Large intestine (tissue), 3 donors: ENCODE results near the gene RAB3IP. TPM values are rescaled to one million over a fixed set of nuclear protein-coding genes. Genes with fewer than 3 reads are reported as not detected.
"Not testable (repeated sequence)": the region's sequence is repeated elsewhere in the genome, so short reads cannot be mapped to it uniquely, and the experiment has no call there.

Experiments used
- DNase-seq, 2 donors: peaks; one replicate each; pipeline versions ENCODE4 v3.0.0 to v3.0.0-alpha.2; 2013
- H3K27ac ChIP-seq: one replicate; pipeline ENCODE4 v1.5.1; 2013; ENCODE audit warnings: low read length
- H3K27me3 ChIP-seq: 2 replicates; pipeline ENCODE4 v1.6.1; 2013; ENCODE audit warnings: low read length; ENCODE audit not compliant: control insufficient read depth, insufficient read depth
- H3K36me3 ChIP-seq: 2 replicates; pipeline ENCODE4 v1.6.1; 2013; ENCODE audit warnings: low read length; ENCODE audit not compliant: control insufficient read depth, insufficient read depth
- H3K4me1 ChIP-seq: one replicate; pipeline ENCODE4 v1.6.1; 2013; ENCODE audit warnings: low read length; ENCODE audit not compliant: control insufficient read depth, insufficient read depth
- H3K4me3 ChIP-seq: one replicate; pipeline ENCODE4 v1.5.1; 2013; ENCODE audit warnings: low read length
- H3K9me3 ChIP-seq: one replicate; pipeline ENCODE4 v1.6.1; 2013; ENCODE audit warnings: mild to moderate bottlenecking, low read depth, low read length, moderate library complexity; ENCODE audit not compliant: control insufficient read depth
- WGBS: methylation state at CpG from one replicate; pipeline ENCODE4 v1.1.5; 2013; ENCODE audit warnings: low lambda C conversion rate; ENCODE audit not compliant: insufficient coverage; 5-methylcytosine and 5-hydroxymethylcytosine counted together
- polyA plus RNA-seq: library from polyadenylated mRNA; unstranded; fragments of 120-200 nt; gene quantifications from one replicate; pipeline ENCODE4 v1.2.1, GENCODE V29; 2013

The RAB3IP gene
- polyA plus RNA-seq, 1 donor, result 58.6 TPM

DNA sequence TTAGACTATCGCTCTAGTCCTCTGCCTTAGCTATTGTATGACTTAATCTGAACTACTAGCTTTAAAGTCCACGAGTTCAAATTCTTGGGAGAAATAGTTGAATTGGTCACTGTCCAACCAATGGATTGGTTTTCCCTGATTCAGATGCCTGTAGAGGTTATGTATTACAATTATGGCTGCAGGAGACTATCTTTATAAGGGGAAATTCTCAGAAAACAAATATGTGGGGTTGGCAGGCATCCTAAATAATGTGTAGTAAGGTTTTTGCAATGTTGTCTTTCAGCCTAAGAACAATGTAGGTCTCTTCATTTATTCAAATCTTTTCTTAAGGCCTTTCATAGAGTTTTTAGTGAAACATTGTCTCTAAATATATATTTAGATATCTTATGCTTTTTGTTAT is 113.3 kb downstream of the RAB3IP start:
- no peak overlapping the region for H3K27ac ChIP-seq
- 100% methylated on average over 1 of the region's 2 CpGs for WGBS
- no peaks in the 10 kb centered on the region for H3K27me3 ChIP-seq
- no peak for DNase-seq
- no peaks in the 10 kb centered on the region for H3K36me3 ChIP-seq
- peaks cover 16% of the 10 kb centered on the region for H3K9me3 ChIP-seq
- H3K4me1 ChIP-seq, result no peaks in the 10 kb centered on the region
- no peak overlapping the region for H3K4me3 ChIP-seq

DNA sequence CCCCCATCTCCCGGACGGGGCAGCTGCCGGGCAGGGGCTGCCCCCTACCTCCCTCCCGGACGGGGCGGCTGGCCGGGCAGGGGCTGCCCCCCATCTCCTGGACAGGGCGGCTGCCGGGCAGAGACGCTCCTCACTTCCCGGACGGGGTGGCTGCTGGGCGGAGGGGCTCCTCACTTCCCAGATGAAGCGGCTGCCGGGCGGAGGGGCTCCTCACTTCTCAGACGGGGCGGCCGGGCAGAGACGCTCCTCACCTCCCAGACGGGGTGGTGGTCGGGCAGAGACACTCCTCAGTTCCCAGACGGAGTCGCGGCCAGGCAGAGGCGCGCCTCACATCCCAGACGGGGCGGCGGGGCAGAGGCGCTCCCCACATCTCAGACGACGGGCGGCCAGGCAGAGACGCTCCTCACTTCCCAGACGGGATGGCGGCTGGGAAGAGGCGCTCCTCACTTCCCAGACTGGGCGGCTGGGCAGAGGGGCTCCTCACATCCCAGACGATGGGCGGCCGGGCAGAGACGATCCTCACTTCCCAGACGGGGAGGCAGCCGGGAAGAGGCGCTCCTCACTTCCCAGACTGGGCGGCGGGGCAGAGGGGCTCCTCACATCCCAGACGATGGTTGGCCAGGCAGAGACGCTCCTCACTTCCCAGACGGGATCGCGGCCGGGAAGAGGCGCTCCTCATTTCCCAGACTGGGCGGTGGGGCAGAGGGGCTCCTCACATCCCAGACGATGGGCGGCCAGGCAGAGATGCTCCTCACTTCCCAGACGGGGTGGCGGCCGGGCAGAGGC is 114.7 kb downstream of the RAB3IP start:
- not testable (repeated sequence) for H3K27ac ChIP-seq, H3K4me3 ChIP-seq, DNase-seq, H3K4me1 ChIP-seq, H3K27me3 ChIP-seq, H3K36me3 ChIP-seq
- H3K9me3 ChIP-seq, result peaks cover 16% of the 10 kb centered on the region
- no CpG with 5 or more reads among the region's 61 CpGs for WGBS

DNA sequence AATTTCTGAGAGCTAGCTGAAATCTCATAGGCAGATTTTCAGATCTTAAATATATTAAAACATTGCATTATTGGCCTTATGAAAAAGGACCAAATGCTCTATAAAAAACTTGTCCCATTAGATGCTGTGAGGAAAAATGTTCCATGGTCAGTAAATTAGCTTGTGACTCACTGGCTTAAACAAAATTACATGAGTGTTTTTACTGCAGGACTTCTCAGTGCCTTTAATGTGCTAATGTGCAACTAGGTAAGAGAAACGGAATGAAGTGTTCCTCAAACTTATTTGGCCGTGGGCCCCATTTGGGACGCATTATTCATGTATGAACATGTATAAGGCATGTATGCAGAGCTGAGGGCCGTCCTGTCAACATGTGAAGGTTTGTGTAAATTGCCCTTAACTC is 128.0 kb downstream of the RAB3IP start:
- no peak overlapping the region for H3K4me3 ChIP-seq
- no peaks in the 10 kb centered on the region for H3K9me3 ChIP-seq
- no peak for DNase-seq
- no peak overlapping the region for H3K27ac ChIP-seq
- no peaks in the 10 kb centered on the region for H3K4me1 ChIP-seq
- H3K27me3 ChIP-seq, result no peaks in the 10 kb centered on the region
- peaks cover 4% of the 10 kb centered on the region for H3K36me3 ChIP-seq
- no CpG with 5 or more reads among the region's 4 CpGs for WGBS

DNA sequence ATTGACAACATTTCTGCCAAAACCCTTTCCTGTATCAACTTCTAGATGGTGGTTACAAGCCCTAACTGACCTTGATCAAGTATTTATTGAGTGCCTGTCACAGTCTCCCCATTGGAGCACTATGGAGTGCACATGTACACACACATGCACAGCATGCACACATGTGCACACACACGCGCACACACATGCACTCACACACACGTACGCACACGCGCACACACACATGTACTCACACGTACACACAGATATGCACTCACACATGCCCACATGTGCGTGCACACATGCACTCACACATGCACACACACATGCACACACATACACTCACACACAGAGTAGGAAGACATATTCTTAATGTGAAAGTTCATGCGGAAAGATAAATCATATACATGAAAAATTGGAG is 130.0 kb downstream of the RAB3IP start:
- H3K27me3 ChIP-seq, result no peaks in the 10 kb centered on the region
- H3K27ac ChIP-seq, result no peak overlapping the region
- no peaks in the 10 kb centered on the region for H3K9me3 ChIP-seq
- no peak for DNase-seq
- peaks cover 4% of the 10 kb centered on the region for H3K36me3 ChIP-seq
- WGBS, result no CpG with 5 or more reads among the region's 9 CpGs
- H3K4me1 ChIP-seq, result no peaks in the 10 kb centered on the region
- H3K4me3 ChIP-seq, result no peak overlapping the region

DNA sequence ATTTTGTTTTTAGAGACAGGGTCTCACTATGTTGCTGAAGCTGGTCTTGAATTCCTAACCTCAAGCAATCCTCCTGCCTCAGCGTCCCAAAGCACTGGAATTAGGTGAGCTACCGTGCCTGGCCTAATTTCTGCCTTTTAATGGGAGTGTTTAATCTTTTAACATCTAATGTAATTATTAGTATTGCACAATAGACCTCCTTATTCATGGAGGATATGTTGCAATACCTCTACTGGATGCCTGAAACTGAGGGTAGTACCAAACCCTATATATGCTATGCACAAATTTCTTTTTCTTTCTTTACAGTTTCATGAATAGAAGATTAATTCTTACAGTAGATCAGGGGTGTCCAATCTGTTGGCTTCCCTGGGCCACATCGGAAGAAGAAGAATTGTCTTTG is 134.1 kb downstream of the RAB3IP start:
- H3K4me1 ChIP-seq, result no peaks in the 10 kb centered on the region
- H3K4me3 ChIP-seq, result no peak overlapping the region
- DNase-seq, result no peak
- H3K27ac ChIP-seq, result no peak overlapping the region
- WGBS, result no CpG with 5 or more reads among the region's 3 CpGs
- H3K27me3 ChIP-seq, result no peaks in the 10 kb centered on the region
- H3K9me3 ChIP-seq, result no peaks in the 10 kb centered on the region
- H3K36me3 ChIP-seq, result no peaks in the 10 kb centered on the region

Other genes with a start within 250 kb of the RAB3IP start
- 164 TPM for gene CCT2, start 153.4 kb upstream of the RAB3IP start, polyA plus RNA-seq
- not detected for gene LRRC10, start 128.0 kb upstream of the RAB3IP start, polyA plus RNA-seq
- gene BEST3, start 39.6 kb upstream of the RAB3IP start, polyA plus RNA-seq, result 0.24 TPM
- 14.9 TPM for gene MYRFL, start 86.4 kb downstream of the RAB3IP start, polyA plus RNA-seq